Activated T-cell treated with anti-CD3 and anti-CD28 coated beads, Interleukin-2, amount 50 U/mL, for 72 hours (primary cell): ENCODE data around the gene DENND4B. TPM values are rescaled to one million over a fixed set of nuclear protein-coding genes. Genes with fewer than 3 reads are reported as not detected.
"Not testable (repeated sequence)": the region's sequence is repeated elsewhere in the genome, so short reads cannot be mapped to it uniquely, and the experiment has no call there.

Source experiments
- ATAC-seq, 2 donors: fragments of 150-1000 bp; cut with Tn5 transposase; replicated peaks in 1 of 2; 2 replicates each; pipeline ENCODE4 v1.10.0; 2021; ENCODE audit warnings: moderate library complexity in 2 of 2, mild to moderate bottlenecking in 1 of 2
- DNase-seq, 2 donors: peaks; one replicate each; pipeline ENCODE4 v3.0.0; 2021 to 2022; ENCODE audit warnings: mixed read lengths in 1 of 2
- H3K27ac Mint-ChIP-seq: one replicate; pipeline ENCODE4 v1.8.0; 2022; ENCODE audit warnings: mild to moderate bottlenecking, moderate library complexity, mixed read lengths
- H3K27me3 Mint-ChIP-seq: one replicate; pipeline ENCODE4 v1.8.0; 2022; ENCODE audit warnings: low read depth, mixed read lengths
- H3K36me3 Mint-ChIP-seq, 2 donors: one replicate each; pipeline ENCODE4 v1.8.0; 2022; ENCODE audit warnings: mixed read lengths in 2 of 2, mild to moderate bottlenecking in 1 of 2; ENCODE audit not compliant: insufficient read depth in 2 of 2
- H3K4me1 Mint-ChIP-seq: one replicate; pipeline ENCODE4 v1.8.0; 2022; ENCODE audit warnings: low read depth, mixed read lengths
- H3K4me3 Mint-ChIP-seq, 2 donors: one replicate each; pipeline ENCODE4 v1.8.0; 2022; ENCODE audit warnings: mild to moderate bottlenecking in 2 of 2, mixed read lengths in 2 of 2, moderate library complexity in 2 of 2
- H3K9me3 Mint-ChIP-seq, 2 donors: one replicate each; pipeline ENCODE4 v1.8.0; 2022; ENCODE audit warnings: mixed read lengths in 2 of 2
- total RNA-seq, 2 donors: library from RNA; stranded (reverse); gene quantifications; one replicate each; pipeline ENCODE4 v1.2.3, GENCODE V29; 2022

Gene DENND4B
- total RNA-seq, 2 donors from 2014 or later, result 105 to 108 TPM

DNA sequence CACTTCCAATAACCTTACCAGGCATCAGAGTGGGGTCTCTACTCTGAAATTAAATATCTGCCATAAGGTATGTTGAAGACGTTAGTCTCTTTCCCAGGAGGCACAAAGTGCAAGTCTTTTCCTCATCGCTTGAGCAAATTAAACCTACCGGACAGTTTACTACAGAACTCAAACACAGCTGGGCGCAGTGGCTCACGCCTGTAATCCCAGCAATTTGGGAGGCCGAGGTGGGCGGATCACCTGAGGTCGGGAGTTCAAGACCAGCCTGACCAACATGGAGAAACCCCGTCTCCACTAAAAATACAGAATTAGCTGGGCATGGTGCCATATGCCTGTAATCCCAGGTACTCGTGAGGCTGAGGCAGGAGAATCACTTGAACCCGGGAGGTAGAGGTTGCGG, 32.6 kb upstream of the DENND4B start:
- not testable (repeated sequence) for H3K27ac Mint-ChIP-seq, DNase-seq, H3K27me3 Mint-ChIP-seq, H3K9me3 Mint-ChIP-seq, ATAC-seq
- Mint-ChIP-seq H3K36me3 (peaks cover 17 to 18% of the 10 kb centered on the region in 2 donors), H3K4me3 (peak overlapping the region; percentile 95 to 98), H3K4me1 (peaks cover 40% of the 10 kb centered on the region)

DNA sequence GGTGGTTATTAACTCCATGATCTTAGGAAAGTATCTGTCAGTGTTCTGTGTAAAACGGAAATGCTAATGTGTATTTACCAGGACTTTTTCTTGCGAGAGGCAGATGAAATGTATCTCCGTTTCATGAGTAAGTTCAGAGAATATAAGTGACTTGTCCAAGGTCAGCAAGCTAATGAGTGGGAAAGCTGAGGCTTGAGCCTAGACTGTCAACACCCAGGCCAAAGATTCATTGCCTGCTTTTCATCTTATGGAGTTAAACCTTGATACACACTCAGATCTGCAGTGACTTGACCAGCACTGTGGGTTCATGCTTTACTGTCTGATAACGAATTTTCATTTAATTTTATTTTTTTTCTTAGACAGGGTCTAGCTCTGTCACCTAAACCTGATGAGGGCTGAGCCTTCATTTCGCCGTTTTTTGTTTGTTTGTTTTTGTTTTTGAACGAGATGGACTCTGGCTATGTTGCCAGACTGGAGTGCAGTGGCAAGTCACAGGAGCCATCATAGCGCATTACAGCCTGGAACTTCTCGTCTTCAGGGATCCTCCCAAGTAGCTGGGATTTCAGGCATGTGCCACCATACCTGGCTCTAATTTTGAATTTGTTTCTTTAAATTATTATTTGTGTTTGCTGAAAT, 31.9 kb upstream of the DENND4B start:
- H3K4me1 Mint-ChIP-seq, result peaks cover 47% of the 10 kb centered on the region
- peak overlapping the region; percentile 95 to 98 for H3K4me3 Mint-ChIP-seq
- no peak for DNase-seq
- no peaks in the 10 kb centered on the region for H3K9me3 Mint-ChIP-seq
- ATAC-seq, result no peak
- peak overlapping the region; percentile 91 for H3K27ac Mint-ChIP-seq
- H3K27me3 Mint-ChIP-seq, result no peaks in the 10 kb centered on the region
- H3K36me3 Mint-ChIP-seq, result peaks cover 20 to 21% of the 10 kb centered on the region in 2 donors

GRCh38 chr1:153977250-153978240, 31.0 kb upstream of the DENND4B start, which contains the start of gene JTB:
Gene JTB, minus strand, starts transcription at chr1:153977674. Its CDS starts 422 bp downstream, at chr1:153977252.
- no peaks in the 10 kb centered on the region for H3K9me3 Mint-ChIP-seq
- peak within 1 kb of the TSS; percentile 95 to 98 for H3K4me3 Mint-ChIP-seq
- DNase-seq (peak; percentile 84 to 88), ATAC-seq (peak; percentile 94 to 95)
- H3K4me1 Mint-ChIP-seq, result peaks cover 52% of the 10 kb centered on the region
- no peaks in the 10 kb centered on the region for H3K27me3 Mint-ChIP-seq
- H3K36me3 Mint-ChIP-seq, result peaks cover 21 to 23% of the 10 kb centered on the region in 2 donors
- H3K27ac Mint-ChIP-seq, result peak within 1 kb of the TSS; percentile 96

DNA sequence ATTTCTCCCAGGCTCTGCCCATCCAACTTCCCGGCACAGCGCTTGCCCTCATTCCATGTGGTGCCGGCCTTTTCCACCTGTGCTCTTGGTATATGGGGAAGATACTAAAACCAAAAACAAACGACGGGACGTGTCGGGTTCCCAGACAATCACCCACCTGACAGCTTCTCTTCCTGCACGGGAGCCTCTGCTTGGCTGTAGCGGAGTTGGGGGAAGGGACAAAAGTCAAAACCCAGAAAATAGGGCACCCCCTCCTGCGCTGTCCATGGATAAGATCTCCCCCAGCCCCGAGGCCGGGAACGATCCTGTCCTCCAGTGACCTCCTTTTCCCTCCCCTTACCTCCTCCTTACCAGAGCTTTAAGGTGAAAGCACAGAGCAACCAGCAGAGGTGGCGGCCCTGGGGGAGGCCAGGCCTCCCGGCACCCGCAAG, 30.3 kb upstream of the DENND4B start:
- H3K36me3 Mint-ChIP-seq, result peaks cover 21 to 23% of the 10 kb centered on the region in 2 donors
- no peaks in the 10 kb centered on the region for H3K27me3 Mint-ChIP-seq
- ATAC-seq (no peak), DNase-seq (no peak)
- H3K27ac Mint-ChIP-seq, result peak overlapping the region; percentile 96
- H3K9me3 Mint-ChIP-seq, result no peaks in the 10 kb centered on the region
- peaks cover 59% of the 10 kb centered on the region for H3K4me1 Mint-ChIP-seq
- peak overlapping the region; percentile 95 to 98 for H3K4me3 Mint-ChIP-seq

DNA sequence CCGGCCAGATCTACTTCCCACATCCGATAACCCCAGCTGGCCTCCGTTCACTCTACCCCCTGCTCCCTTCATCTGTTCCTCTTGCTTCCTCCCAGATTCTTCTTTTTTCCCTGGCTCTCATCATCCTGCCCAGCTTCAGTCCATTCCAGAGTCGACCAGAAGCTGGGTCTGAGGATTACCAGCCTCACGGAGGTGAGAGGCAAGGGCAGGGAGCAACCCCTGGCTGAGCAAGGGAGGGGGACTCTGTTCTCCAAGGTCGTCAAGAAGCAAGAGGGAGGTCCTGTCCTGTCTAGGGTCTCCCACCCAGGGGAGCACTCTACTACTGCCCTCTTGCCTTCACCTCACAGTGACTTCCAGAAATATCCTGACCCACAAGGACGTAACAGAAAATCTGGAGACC, 27.0 kb upstream of the DENND4B start:
- Mint-ChIP-seq H3K4me3 (no peak overlapping the region), H3K9me3 (no peaks in the 10 kb centered on the region), H3K36me3 (peaks cover 21 to 23% of the 10 kb centered on the region in 2 donors), H3K27me3 (no peaks in the 10 kb centered on the region), H3K4me1 (peaks cover 59% of the 10 kb centered on the region), H3K27ac (no peak overlapping the region)
- ATAC-seq (no peak), DNase-seq (no peak)

- DNase-seq, result no peak
- H3K27me3 Mint-ChIP-seq, result no peaks in the 10 kb centered on the region
- ATAC-seq, result no peak
- no peaks in the 10 kb centered on the region for H3K9me3 Mint-ChIP-seq
- H3K4me1 Mint-ChIP-seq, result peaks cover 59% of the 10 kb centered on the region
- peaks cover 21 to 23% of the 10 kb centered on the region in 2 donors for H3K36me3 Mint-ChIP-seq
- H3K4me3 Mint-ChIP-seq, result no peak overlapping the region
- no peak overlapping the region for H3K27ac Mint-ChIP-seq
Measured at GRCh38 chr1:153973071-153973470, 26.6 kb upstream of the DENND4B start.

- Mint-ChIP-seq H3K36me3 (peaks cover 14 to 21% of the 10 kb centered on the region in 2 donors), H3K27me3 (no peaks in the 10 kb centered on the region), H3K4me3 (no peak overlapping the region), H3K27ac (no peak overlapping the region), H3K4me1 (peaks cover 72% of the 10 kb centered on the region), H3K9me3 (no peaks in the 10 kb centered on the region)
- DNase-seq (no peak), ATAC-seq (no peak)
Measured at GRCh38 chr1:153970346-153970745, 23.8 kb upstream of the DENND4B start.

GRCh38 chr1:153968972-153969371, 22.5 kb upstream of the DENND4B start:
- Mint-ChIP-seq H3K9me3 (no peaks in the 10 kb centered on the region), H3K4me3 (peak overlapping the region; percentile 97 to 98), H3K36me3 (peaks cover 5 to 13% of the 10 kb centered on the region in 2 donors), H3K27me3 (no peaks in the 10 kb centered on the region), H3K4me1 (peaks cover 72% of the 10 kb centered on the region), H3K27ac (no peak overlapping the region)
- DNase-seq (no peak), ATAC-seq (no peak)

DNA sequence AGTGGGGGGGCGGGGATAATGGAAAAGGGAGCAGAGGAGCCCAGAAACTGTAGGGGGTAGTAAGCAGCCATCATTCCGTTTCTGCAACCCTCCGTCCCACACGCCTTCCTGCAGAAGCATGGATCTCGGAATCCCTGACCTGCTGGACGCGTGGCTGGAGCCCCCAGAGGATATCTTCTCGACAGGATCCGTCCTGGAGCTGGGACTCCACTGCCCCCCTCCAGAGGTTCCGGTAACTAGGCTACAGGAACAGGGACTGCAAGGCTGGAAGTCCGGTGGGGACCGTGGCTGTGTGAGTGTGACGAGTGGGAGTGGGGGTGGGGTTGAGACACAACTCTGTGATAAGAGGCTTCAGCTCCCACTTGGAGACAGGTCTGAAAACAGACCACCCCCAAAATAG, 21.9 kb upstream of the DENND4B start:
- H3K4me3 Mint-ChIP-seq, result peak overlapping the region; percentile 97 to 98
- peak overlapping the region; percentile 97 for H3K27ac Mint-ChIP-seq
- H3K27me3 Mint-ChIP-seq, result no peaks in the 10 kb centered on the region
- H3K9me3 Mint-ChIP-seq, result no peaks in the 10 kb centered on the region
- DNase-seq, result no peak
- peaks cover 71% of the 10 kb centered on the region for H3K4me1 Mint-ChIP-seq
- H3K36me3 Mint-ChIP-seq, result peaks cover 3 to 12% of the 10 kb centered on the region in 2 donors
- ATAC-seq, result no peak

DNA sequence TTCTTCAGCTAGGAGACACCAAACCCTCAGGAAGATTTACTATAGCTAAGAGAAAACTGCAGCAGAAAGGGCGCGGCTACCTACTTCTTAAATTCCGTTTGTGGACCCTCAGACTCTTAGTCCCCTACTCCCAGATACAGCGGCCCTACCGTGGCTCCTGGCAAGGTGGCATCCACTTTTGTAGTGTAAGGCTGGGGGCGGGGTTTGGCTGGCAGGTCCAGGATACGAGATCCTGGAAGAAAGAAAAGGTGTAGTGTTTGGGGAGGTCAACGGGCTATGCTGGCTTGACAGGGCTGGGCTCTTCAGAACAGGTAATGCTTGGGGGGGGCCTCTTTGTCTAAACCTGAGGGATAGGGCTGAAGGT, 21.5 kb upstream of the DENND4B start:
- Mint-ChIP-seq H3K9me3 (no peaks in the 10 kb centered on the region), H3K27ac (peak overlapping the region; percentile 97), H3K4me3 (peak overlapping the region; percentile 97 to 98), H3K27me3 (no peaks in the 10 kb centered on the region), H3K4me1 (peaks cover 68% of the 10 kb centered on the region), H3K36me3 (peaks cover 1 to 10% of the 10 kb centered on the region in 2 donors)
- DNase-seq (no peak), ATAC-seq (no peak)

DNA sequence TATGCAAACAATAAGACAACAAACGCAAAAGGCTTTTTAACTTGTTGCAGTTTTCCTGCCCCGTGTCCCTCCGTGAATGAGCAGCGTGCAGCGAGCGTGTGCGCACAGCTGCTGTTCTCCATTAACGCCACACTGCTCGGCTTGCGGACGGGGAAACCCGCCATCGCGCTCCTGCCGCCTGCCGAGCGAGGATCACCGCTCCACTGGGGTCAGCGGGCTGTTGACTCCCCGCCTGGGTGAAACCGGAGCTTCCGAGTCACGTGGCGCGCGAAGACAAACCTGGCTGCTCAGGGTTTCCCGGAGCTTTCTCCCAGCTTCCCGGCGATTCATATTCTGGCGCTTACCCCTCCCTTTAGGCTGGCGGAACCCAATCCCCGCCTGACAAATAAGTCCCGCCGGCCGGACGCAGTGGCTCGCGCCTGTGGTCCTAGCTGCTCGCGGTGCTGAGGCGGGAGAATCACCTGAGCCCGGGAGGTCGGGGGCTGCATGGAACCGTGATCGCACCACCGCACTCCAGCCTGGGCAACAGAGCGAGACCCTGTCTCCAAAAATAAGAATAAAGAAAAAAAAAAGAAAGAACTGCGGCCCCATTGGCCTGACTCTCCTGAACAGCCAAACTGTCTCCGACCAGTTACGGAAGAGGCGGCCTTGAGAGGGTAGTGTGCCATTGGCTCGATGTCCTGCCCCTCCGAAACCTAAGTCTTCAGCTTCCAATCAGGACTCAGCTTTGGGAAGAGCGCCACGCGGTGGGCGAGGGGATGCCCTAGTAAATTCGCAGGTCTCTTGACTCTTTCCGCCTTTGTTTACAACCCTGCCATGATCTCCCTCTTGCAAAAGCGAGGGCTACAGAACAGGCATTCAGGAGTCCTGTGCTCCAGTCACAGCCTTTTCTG, 20.8 kb upstream of the DENND4B start, which contains the start of gene CREB3L4:
TSS of gene CREB3L4 (plus strand) at position 796 of the 893 bp plus-strand sequence. CDS start 624 bp downstream, outside the sequence.
- Mint-ChIP-seq H3K27me3 (no peaks in the 10 kb centered on the region), H3K4me1 (peaks cover 68% of the 10 kb centered on the region), H3K27ac (peak within 1 kb of the TSS; percentile 97), H3K9me3 (no peaks in the 10 kb centered on the region), H3K4me3 (peak within 1 kb of the TSS; percentile 97 to 98), H3K36me3 (peaks cover 1 to 10% of the 10 kb centered on the region in 2 donors)
- ATAC-seq (peak; percentile 83 to 87), DNase-seq (peak; percentile 85 to 89)

DNA sequence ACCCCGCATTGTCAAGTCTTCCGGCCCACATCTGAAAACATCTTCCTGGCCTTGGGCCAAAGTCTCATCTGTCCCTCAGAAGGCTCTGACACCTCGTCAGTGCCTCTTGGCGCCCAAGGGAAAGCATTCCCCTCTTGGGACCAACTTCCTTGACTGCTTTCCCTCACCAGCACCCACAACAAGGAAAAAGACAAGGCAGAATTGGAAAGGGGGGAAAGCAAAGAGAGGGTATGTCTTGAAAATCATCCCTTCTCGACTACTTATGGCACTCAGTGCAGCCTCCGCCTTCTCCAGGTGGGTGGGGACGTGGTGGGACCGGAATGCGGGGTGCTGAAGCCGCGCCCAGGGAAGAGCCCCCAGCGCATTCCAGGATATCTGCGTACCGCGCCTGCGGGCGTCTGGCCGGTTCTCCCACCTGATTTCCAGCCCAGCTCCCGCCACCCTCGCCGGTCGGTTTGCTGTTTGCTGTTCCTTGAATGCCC, 17.4 kb upstream of the DENND4B start:
- peaks cover 84% of the 10 kb centered on the region for H3K4me1 Mint-ChIP-seq
- DNase-seq, result peak in 1 of 2 donors; percentile 31

More for the DNA sequence above, 17.4 kb upstream of the DENND4B start:
- peaks cover 3 to 10% of the 10 kb centered on the region in 2 donors for H3K36me3 Mint-ChIP-seq
- no peak for ATAC-seq
- no peaks in the 10 kb centered on the region for H3K9me3 Mint-ChIP-seq
- no peaks in the 10 kb centered on the region for H3K27me3 Mint-ChIP-seq
- H3K4me3 Mint-ChIP-seq, result peak overlapping the region; percentile 74 to 85
- H3K27ac Mint-ChIP-seq, result peak overlapping the region; percentile 48
